Hematopoietic multipotent progenitor cell treated with erythropoietin and hydrocortisone succinate and interleukin-3 and kit ligand, for 6 days (in vitro differentiated cells): ENCODE measurements around the gene DPF1.

Experiments used
- DNase-seq: peaks from one replicate; pipeline ENCODE4 v3.0.0-alpha.2; 2015

Gene DPF1

GRCh38 chr19:38216785-38217641, 7.0 kb downstream of the DPF1 start:
- no peak for DNase-seq

GRCh38 chr19:38213911-38214625, 10.0 kb downstream of the DPF1 start:
- peak; percentile 52 for DNase-seq

GRCh38 chr19:38213469-38213868, 10.6 kb downstream of the DPF1 start:
- no peak for DNase-seq

- no peak for DNase-seq
Observed at GRCh38 chr19:38211766-38212165, 12.3 kb downstream of the DPF1 start.

- DNase-seq = no peak
Observed at GRCh38 chr19:38211151-38211591, 12.9 kb downstream of the DPF1 start.

- no peak for DNase-seq
Observed at GRCh38 chr19:38210458-38210987, 13.5 kb downstream of the DPF1 start.

GRCh38 chr19:38209671-38210457, 14.2 kb downstream of the DPF1 start:
- no peak for DNase-seq

- DNase-seq = no peak
Observed at GRCh38 chr19:38209152-38209551, 14.9 kb downstream of the DPF1 start.

- no peak for DNase-seq
Observed at GRCh38 chr19:38208571-38208970, 15.5 kb downstream of the DPF1 start.

- DNase-seq = no peak
Observed at GRCh38 chr19:38207543-38207942, 16.5 kb downstream of the DPF1 start.

GRCh38 chr19:38206928-38207327, 17.1 kb downstream of the DPF1 start:
- no peak for DNase-seq

- DNase-seq = no peak
Observed at GRCh38 chr19:38206006-38206745, 17.8 kb downstream of the DPF1 start.

- DNase-seq = no peak
Observed at GRCh38 chr19:38204728-38205127, 19.3 kb downstream of the DPF1 start.

GRCh38 chr19:38204096-38204495, 19.9 kb downstream of the DPF1 start:
- no peak for DNase-seq

- no peak for DNase-seq
Observed at GRCh38 chr19:38203197-38203596, 20.8 kb downstream of the DPF1 start.

GRCh38 chr19:38202504-38202903, 21.5 kb downstream of the DPF1 start:
- no peak for DNase-seq

GRCh38 chr19:38201731-38202130, 22.3 kb downstream of the DPF1 start:
- DNase-seq = no peak

- DNase-seq = no peak
Observed at GRCh38 chr19:38199340-38199739, 24.7 kb downstream of the DPF1 start.

- DNase-seq = no peak
Observed at GRCh38 chr19:38197937-38198704, 25.9 kb downstream of the DPF1 start.

GRCh38 chr19:38196948-38197656, 26.9 kb downstream of the DPF1 start:
- no peak for DNase-seq
